HFFc6 (cell line): Measurements from ENCODE around the gene WTIP. TPM values are rescaled to one million over a fixed set of nuclear protein-coding genes. Genes with fewer than 3 reads are reported as not detected.

Source experiments
- DNase-seq: peaks from one replicate; pipeline ENCODE4 v3.0.0-alpha.2; 2018
- H3K27ac Mint-ChIP-seq: 2 replicates; pipeline ENCODE4 v1.8.0; 2020; ENCODE audit warnings: mild to moderate bottlenecking, mixed read lengths
- H3K27me3 Mint-ChIP-seq: 2 replicates; pipeline ENCODE4 v1.8.0; 2021; ENCODE audit warnings: mild to moderate bottlenecking, moderate library complexity, mixed read lengths; ENCODE audit not compliant: insufficient read depth
- H3K36me3 Mint-ChIP-seq: 2 replicates; pipeline ENCODE4 v1.8.0; 2021; ENCODE audit warnings: low read depth, mixed read lengths
- H3K4me1 Mint-ChIP-seq: 2 replicates; pipeline ENCODE4 v1.8.0; 2020; ENCODE audit warnings: low read depth, mixed read lengths
- H3K4me3 Mint-ChIP-seq: 2 replicates; pipeline ENCODE4 v1.8.0; 2020; ENCODE audit warnings: mild to moderate bottlenecking, moderate library complexity, mixed read lengths
- H3K9me3 Mint-ChIP-seq: 2 replicates; pipeline ENCODE4 v1.8.0; 2020; ENCODE audit warnings: mild to moderate bottlenecking, mixed read lengths
- long read RNA-seq: library from polyadenylated mRNA; unstranded; transcript quantifications from one replicate; pipeline ENCODE4 v2.0.0, GENCODE V29; 2019
- total RNA-seq, 6 experiments: library from RNA; stranded (reverse); fragmentation: NEBNext Ultra II Directional; extraction: Animal tissue kit (Norgen Biotek cat#: 25700); gene quantifications; 2 replicates in 1 of 6; 3 replicates in 5 of 6; pipeline ENCODE4 v1.2.3, GENCODE V29; 2021
- TF ChIP-seq, protein P1 (sequence below): fragments of 200-600 bp; sonication (generic); IDR thresholded peaks from 2 replicates; pipeline ENCODE4 v1.5.0; 2021; ENCODE audit warnings: antibody characterized with exemption, mild to moderate bottlenecking

The WTIP gene
- 10 to 100 TPM; 27.8 to 35.1 (median 29.4) TPM for total RNA-seq
- long read RNA-seq, full-length matches to known transcripts, result 1 of 2 reads
- long read RNA-seq, partial matches to known transcripts, result 0 of 2 reads
- long read RNA-seq, other reads (novel, unspliced or antisense), result 1 of 2 reads

DNA sequence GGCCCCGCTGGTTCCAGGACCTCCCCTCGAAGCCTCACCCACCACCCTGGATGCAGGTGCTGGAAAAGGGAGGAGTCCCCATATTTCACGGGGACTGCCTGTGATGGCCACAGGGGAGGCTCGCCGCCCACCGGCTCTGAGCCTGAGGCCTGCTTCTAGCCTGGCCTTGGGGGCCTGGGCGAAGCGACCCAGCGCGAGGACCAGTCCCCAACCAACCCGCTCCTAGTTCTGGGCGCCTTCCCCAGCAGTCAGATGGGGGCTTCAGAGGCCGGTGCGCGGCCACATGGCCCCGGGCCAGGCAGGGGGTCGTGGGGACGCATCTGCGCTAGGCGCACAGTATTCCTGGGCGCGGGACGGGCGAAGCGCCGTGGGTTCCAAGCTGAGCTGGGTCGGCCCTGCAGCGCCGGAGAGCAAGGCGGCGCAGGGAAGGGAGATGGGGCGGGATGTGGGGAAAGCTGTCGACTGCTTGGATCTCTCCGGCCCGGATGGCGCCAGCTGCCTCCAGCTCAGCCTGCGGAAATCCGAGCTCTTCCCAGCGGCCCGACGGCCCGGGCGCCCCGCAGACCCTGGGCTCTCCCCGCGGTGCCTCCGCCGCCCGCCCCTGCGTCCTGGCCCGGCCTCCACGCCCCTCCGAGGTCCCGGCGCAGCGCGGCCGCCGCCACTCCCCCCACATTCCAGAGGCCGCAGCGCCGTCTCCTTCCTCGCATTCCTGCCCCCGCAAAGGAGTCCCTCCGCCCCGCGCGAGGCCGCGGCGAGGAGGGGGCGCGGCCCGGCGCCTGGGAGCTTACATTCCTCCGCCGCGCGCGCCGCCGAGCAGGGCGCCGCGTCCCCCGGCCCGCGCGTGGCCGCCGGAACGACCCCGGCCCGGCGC is at the start of gene WTIP:
Gene WTIP (plus strand): TSS at position 788 of the 871 bp plus-strand sequence. CDS start 217 bp downstream, outside the sequence.
- Mint-ChIP-seq H3K27me3 (peaks cover 2% of the 10 kb centered on the region), H3K36me3 (peaks cover 12% of the 10 kb centered on the region), H3K4me1 (peaks cover 27% of the 10 kb centered on the region), H3K27ac (peak within 1 kb of the TSS; percentile 66), H3K9me3 (no peaks in the 10 kb centered on the region), H3K4me3 (peak within 1 kb of the TSS; percentile 87)
- DNase-seq, result peak; percentile 67
- TF ChIP-seq, protein P1, sequence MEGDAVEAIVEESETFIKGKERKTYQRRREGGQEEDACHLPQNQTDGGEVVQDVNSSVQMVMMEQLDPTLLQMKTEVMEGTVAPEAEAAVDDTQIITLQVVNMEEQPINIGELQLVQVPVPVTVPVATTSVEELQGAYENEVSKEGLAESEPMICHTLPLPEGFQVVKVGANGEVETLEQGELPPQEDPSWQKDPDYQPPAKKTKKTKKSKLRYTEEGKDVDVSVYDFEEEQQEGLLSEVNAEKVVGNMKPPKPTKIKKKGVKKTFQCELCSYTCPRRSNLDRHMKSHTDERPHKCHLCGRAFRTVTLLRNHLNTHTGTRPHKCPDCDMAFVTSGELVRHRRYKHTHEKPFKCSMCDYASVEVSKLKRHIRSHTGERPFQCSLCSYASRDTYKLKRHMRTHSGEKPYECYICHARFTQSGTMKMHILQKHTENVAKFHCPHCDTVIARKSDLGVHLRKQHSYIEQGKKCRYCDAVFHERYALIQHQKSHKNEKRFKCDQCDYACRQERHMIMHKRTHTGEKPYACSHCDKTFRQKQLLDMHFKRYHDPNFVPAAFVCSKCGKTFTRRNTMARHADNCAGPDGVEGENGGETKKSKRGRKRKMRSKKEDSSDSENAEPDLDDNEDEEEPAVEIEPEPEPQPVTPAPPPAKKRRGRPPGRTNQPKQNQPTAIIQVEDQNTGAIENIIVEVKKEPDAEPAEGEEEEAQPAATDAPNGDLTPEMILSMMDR, result 0 out of 2 replicates have a peak, but pooled peaks have one; percentile 7

DNA sequence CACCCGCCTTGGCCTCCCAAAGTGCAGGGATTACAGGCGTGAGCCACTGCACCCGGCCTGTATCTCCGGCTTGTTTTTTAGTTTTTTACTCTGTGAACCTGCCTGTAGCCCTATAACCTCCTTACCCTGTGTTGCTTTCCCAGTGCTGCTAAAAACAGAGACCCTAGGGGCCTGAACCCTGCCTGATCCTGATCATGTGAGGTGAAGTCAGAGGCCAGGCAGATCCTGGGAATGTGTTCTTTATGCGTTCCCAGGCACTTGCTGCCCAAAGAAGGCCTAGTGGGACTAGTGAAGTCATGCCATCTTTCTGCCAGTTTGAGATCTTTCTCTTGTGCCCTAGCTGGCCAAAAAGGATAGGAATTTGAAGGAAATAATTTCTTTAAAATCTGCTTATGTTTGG is 48.8 kb upstream of the WTIP start:
- H3K4me1 Mint-ChIP-seq, result peaks cover 33% of the 10 kb centered on the region
- peaks cover 26% of the 10 kb centered on the region for H3K36me3 Mint-ChIP-seq
- H3K4me3 Mint-ChIP-seq, result no peak overlapping the region
- DNase-seq, result no peak
- H3K27ac Mint-ChIP-seq, result peak overlapping the region; percentile 42; the same call in 1 of the 2 replicates
- H3K27me3 Mint-ChIP-seq, result no peaks in the 10 kb centered on the region
- TF ChIP-seq, protein P1, result no peak
- no peaks in the 10 kb centered on the region for H3K9me3 Mint-ChIP-seq

DNA sequence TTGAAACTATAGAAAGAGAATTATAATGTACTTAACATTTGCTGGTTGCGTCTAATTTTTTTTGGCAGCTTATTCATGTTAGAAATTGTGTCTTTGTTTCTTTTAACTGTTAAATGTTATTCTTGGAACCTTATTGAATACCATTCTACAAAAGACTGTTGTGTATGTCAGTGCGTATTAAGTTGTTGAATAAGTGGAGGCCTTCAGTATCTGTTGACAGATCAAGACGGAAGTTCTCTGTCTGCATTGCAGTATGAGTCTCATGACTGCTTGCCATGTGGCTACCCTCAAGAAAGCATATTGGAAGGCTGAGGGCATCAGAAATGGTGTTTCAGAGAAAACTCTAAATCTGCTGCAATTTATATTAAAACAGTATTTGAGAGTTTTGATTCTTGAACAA is 44.8 kb upstream of the WTIP start:
- Mint-ChIP-seq H3K27ac (no peak overlapping the region), H3K27me3 (no peaks in the 10 kb centered on the region), H3K4me3 (no peak overlapping the region), H3K9me3 (no peaks in the 10 kb centered on the region), H3K36me3 (peaks cover 29% of the 10 kb centered on the region), H3K4me1 (peaks cover 7% of the 10 kb centered on the region)
- no peak for DNase-seq
- TF ChIP-seq, protein P1, result no peak

DNA sequence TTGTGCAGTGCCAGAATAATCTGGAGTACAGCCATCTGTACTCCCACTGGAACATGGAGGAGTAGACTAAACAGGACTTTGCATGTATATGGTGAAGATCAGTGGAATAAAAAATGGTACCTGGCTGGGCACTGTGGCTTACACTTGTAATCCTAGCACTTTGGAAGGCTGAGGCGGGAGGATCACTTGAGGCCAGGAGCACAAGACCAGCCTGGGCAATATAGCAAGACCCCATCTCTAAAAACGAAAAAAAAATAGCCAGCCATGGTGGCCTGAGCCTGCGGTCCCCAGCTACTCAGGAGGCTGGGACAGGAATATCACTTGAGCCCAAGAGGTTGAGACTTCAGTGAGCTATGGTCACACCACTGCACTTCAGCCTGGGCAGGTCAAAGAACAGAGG is 33.4 kb upstream of the WTIP start:
- peaks cover 25% of the 10 kb centered on the region; the same call in 1 of the 2 replicates for H3K36me3 Mint-ChIP-seq
- no peaks in the 10 kb centered on the region for H3K9me3 Mint-ChIP-seq
- H3K27ac Mint-ChIP-seq, result no peak overlapping the region
- no peaks in the 10 kb centered on the region; the same call in 1 of the 2 replicates for H3K27me3 Mint-ChIP-seq
- no peak overlapping the region for H3K4me3 Mint-ChIP-seq
- no peak for DNase-seq
- peaks cover 13% of the 10 kb centered on the region for H3K4me1 Mint-ChIP-seq
- TF ChIP-seq, protein P1, result no peak

DNA sequence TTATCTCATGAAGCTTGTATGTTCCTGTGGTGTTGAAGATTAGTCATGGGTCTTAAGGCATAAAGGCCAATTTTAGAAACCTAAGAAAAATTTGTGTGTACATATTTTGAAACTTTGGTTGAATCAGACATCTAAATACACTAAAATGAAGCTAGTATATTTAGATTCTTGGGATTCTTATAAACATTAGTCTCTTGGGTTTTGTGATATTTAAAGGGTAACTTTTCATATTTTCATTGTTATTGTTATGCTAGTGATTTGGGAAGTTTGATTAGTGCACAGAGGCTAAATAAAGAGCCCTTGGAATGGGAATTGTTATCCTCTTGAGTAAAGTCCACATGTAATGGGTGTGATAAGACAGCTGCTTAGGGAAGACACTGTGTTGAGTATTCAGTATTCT is 28.8 kb upstream of the WTIP start:
- no peak for DNase-seq
- Mint-ChIP-seq H3K4me1 (peaks cover 34% of the 10 kb centered on the region), H3K4me3 (0 out of 2 replicates have a peak overlapping the region, but pooled peaks have one; percentile 14), H3K36me3 (peaks cover 20% of the 10 kb centered on the region), H3K9me3 (no peaks in the 10 kb centered on the region), H3K27ac (peak overlapping the region; percentile 20; the same call in 1 of the 2 replicates), H3K27me3 (no peaks in the 10 kb centered on the region; the same call in 1 of the 2 replicates)
- TF ChIP-seq, protein P1, result no peak
